GM23248 (cell line): Measurements from ENCODE around the gene INPP5A.

Experiments used
- EZH2 ChIP-seq: fragments of 200-600 bp; sonication (generic); IDR thresholded peaks from 2 replicates; pipeline ENCODE4 v1.6.1; 2018; ENCODE audit warnings: antibody characterized with exemption, mild to moderate bottlenecking; ENCODE audit not compliant: insufficient read depth, poor library complexity, severe bottlenecking
- EZH2phosphoT487 ChIP-seq: fragments of 200-600 bp; sonication (generic); IDR thresholded peaks from 2 replicates; pipeline ENCODE4 v1.6.1; 2018; ENCODE audit warnings: antibody characterized with exemption, moderate library complexity, mild to moderate bottlenecking, low read depth; ENCODE audit not compliant: insufficient read depth

GRCh38 chr10:132595854-132596253 lies 58.3 kb downstream of the INPP5A start:
- no peak for TF ChIP-seq EZH2
- TF ChIP-seq EZH2phosphoT487: no peak
